Breast epithelium (tissue), 3 donors: Measurements from ENCODE around the gene U2SURP.

Experiments
- CTCF ChIP-seq, 3 donors: fragments of 450-650 bp; IDR thresholded peaks; one replicate each; pipeline ENCODE4 v1.5.1; 2016 to 2017; ENCODE audit warnings: antibody characterized with exemption in 3 of 3, mild to moderate bottlenecking in 3 of 3, moderate library complexity in 3 of 3
- POLR2AphosphoS5 ChIP-seq, 3 donors: sonication (generic); formaldehyde crosslinking; IDR thresholded peaks; one replicate each; pipeline ENCODE4 v1.6.1; 2017; ENCODE audit warnings: antibody characterized with exemption in 3 of 3

GRCh38 chr3:142972092-142972753, 29.1 kb upstream of the U2SURP start:
- TF ChIP-seq CTCF (IDR thresholded peaks at IDR 0.05) = no peak
- TF ChIP-seq POLR2AphosphoS5 (IDR thresholded peaks at IDR 0.05) = no peak
